HL-60 (cell line): Measurements from ENCODE around the gene ST3GAL4.

Source experiments
- DNase-seq, 2 experiments: peaks; one replicate each; pipeline ENCODE4 v3.0.0-alpha.2; 2010 to 2020; ENCODE audit warnings: low read depth in 1 of 2, low spot score in 1 of 2
- H3K27ac ChIP-seq: fragments of 250-450 bp; sonication (Bioruptor Pico); replicated peaks from 2 replicates; pipeline ENCODE4 v1.5.1; 2020; ENCODE audit warnings: mild to moderate bottlenecking, moderate library complexity
- H3K27me3 ChIP-seq: fragments of 250-450 bp; sonication (Bioruptor Pico); 2 replicates; pipeline ENCODE4 v1.5.1; 2021; ENCODE audit warnings: mild to moderate bottlenecking, moderate library complexity; ENCODE audit not compliant: insufficient read depth, poor library complexity, severe bottlenecking
- H3K4me3 ChIP-seq: replicated peaks from 2 replicates; pipeline ENCODE4 v1.5.1; 2011; ENCODE audit warnings: mild to moderate bottlenecking, control low read depth, low read length; ENCODE audit not compliant: insufficient read depth
- CTCF ChIP-seq: IDR thresholded peaks from one replicate; pipeline ENCODE4 v1.5.1; 2011; ENCODE audit warnings: low read length, control low read depth, inconsistent platforms; ENCODE audit not compliant: insufficient read depth
- GABPA ChIP-seq: IDR thresholded peaks from 2 replicates; pipeline ENCODE4 v1.6.1; 2012; ENCODE audit warnings: low read depth
- POLR2AphosphoS5 ChIP-seq: IDR thresholded peaks from 2 replicates; pipeline ENCODE4 v1.6.1; 2012; ENCODE audit warnings: low read depth
- REST ChIP-seq: IDR thresholded peaks from 2 replicates; pipeline ENCODE4 v1.6.1; 2012; ENCODE audit warnings: low read depth; ENCODE audit not compliant: insufficient replicate concordance
- SPI1 ChIP-seq: IDR thresholded peaks from 2 replicates; pipeline ENCODE4 v1.6.1; 2012; ENCODE audit warnings: low read depth, mild to moderate bottlenecking, borderline replicate concordance

ST3GAL4 gene

GRCh38 chr11:126423154-126423553 lies 67.7 kb downstream of the ST3GAL4 start:
- no peak for DNase-seq
- Histone ChIP-seq H3K4me3 (no peak overlapping the region), H3K27ac (no peak overlapping the region), H3K27me3 (no peaks in the 10 kb centered on the region)
- TF ChIP-seq POLR2AphosphoS5 (no peak), GABPA (no peak), SPI1 (no peak), CTCF (no peak), REST (no peak)

- Histone ChIP-seq H3K4me3 (no peak overlapping the region), H3K27ac (no peak overlapping the region), H3K27me3 (no peaks in the 10 kb centered on the region)
- TF ChIP-seq SPI1 = no peak
- TF ChIP-seq CTCF = no peak
- TF ChIP-seq POLR2AphosphoS5 = no peak
- TF ChIP-seq REST = no peak
- TF ChIP-seq GABPA = no peak
- DNase-seq = no peak
Observed at GRCh38 chr11:126423743-126424142, 68.3 kb downstream of the ST3GAL4 start.

- Histone ChIP-seq H3K27ac (no peak overlapping the region), H3K27me3 (no peaks in the 10 kb centered on the region), H3K4me3 (no peak overlapping the region)
- TF ChIP-seq SPI1 (no peak), REST (no peak), POLR2AphosphoS5 (no peak), CTCF (no peak), GABPA (no peak)
- no peak for DNase-seq
Observed at GRCh38 chr11:126424471-126425039, 69.1 kb downstream of the ST3GAL4 start.
